PC-9 (cell line): Measurements from ENCODE around the gene GRK4.

Source experiments
- EZH2 ChIP-seq: fragments of 200-600 bp; sonication (generic); IDR thresholded peaks from 2 replicates; pipeline ENCODE4 v1.8.0; 2017; ENCODE audit warnings: antibody characterized with exemption, low read depth
- TF ChIP-seq, protein P1 (sequence below): fragments of 200-600 bp; sonication (generic); conservative IDR thresholded peaks from 2 replicates; pipeline ENCODE4 v1.6.1; 2017; ENCODE audit warnings: mixed run types, antibody characterized with exemption, mild to moderate bottlenecking, moderate library complexity

DNA sequence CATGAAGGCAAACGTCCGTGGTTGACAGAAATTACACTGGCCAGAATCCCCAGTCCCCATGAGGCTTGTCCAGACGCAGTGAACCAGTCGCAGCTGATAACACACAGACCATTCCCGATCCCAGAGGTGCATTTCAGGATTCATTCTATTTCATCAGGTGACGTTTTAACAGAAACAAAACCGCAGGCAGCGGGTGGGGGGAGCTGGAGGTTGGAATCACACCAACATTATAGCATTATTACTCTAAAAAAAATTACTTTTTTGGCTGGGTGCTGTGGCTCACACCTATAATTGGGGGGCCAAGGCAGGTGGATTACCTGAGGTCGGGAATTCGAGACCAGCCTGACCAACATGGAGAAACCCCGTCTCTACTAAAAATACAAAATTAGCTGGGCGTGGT lies 25.4 kb upstream of the GRK4 start:
- TF ChIP-seq, protein P1, sequence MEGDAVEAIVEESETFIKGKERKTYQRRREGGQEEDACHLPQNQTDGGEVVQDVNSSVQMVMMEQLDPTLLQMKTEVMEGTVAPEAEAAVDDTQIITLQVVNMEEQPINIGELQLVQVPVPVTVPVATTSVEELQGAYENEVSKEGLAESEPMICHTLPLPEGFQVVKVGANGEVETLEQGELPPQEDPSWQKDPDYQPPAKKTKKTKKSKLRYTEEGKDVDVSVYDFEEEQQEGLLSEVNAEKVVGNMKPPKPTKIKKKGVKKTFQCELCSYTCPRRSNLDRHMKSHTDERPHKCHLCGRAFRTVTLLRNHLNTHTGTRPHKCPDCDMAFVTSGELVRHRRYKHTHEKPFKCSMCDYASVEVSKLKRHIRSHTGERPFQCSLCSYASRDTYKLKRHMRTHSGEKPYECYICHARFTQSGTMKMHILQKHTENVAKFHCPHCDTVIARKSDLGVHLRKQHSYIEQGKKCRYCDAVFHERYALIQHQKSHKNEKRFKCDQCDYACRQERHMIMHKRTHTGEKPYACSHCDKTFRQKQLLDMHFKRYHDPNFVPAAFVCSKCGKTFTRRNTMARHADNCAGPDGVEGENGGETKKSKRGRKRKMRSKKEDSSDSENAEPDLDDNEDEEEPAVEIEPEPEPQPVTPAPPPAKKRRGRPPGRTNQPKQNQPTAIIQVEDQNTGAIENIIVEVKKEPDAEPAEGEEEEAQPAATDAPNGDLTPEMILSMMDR = no peak
- no peak for TF ChIP-seq EZH2
